ENCODE data around the gene SIN3B.

Gene SIN3B

GRCh38 chr19:16824658-16825311 is 4.4 kb upstream of the SIN3B start:
- DNase-seq, result no peak

- no peak for DNase-seq
These were observed 3.7 kb upstream of the SIN3B start for GRCh38 chr19:16825312-16826052.

GRCh38 chr19:16829822-16830289 is 658 bp downstream of the SIN3B start:
- no peak for DNase-seq

GRCh38 chr19:16830679-16831078 is 1.5 kb downstream of the SIN3B start:
- DNase-seq, result no peak

GRCh38 chr19:16831531-16831930 is 2.3 kb downstream of the SIN3B start:
- DNase-seq, result no peak

GRCh38 chr19:16834747-16835146 is 5.5 kb downstream of the SIN3B start:
- DNase-seq, result no peak

- DNase-seq, result no peak
These were observed 7.2 kb downstream of the SIN3B start for GRCh38 chr19:16836115-16837034.

GRCh38 chr19:16837035-16837362 is 7.8 kb downstream of the SIN3B start:
- DNase-seq, result no peak

GRCh38 chr19:16841391-16841926 is 12.3 kb downstream of the SIN3B start:
- no peak for DNase-seq

- DNase-seq, result no peak
These were observed 17.7 kb downstream of the SIN3B start for GRCh38 chr19:16846901-16847300.

- DNase-seq, result no peak
These were observed 18.2 kb downstream of the SIN3B start for GRCh38 chr19:16847430-16847829.

GRCh38 chr19:16849168-16849567 is 20.0 kb downstream of the SIN3B start:
- DNase-seq, result no peak

- DNase-seq, result no peak
These were observed 20.9 kb downstream of the SIN3B start for GRCh38 chr19:16850133-16850532.

GRCh38 chr19:16851031-16851712 is 22.0 kb downstream of the SIN3B start:
- DNase-seq, result no peak

GRCh38 chr19:16853066-16853465 is 23.9 kb downstream of the SIN3B start:
- DNase-seq, result no peak

GRCh38 chr19:16856091-16856490 is 26.9 kb downstream of the SIN3B start:
- DNase-seq, result no peak

- DNase-seq, result no peak
These were observed 30.4 kb downstream of the SIN3B start for GRCh38 chr19:16859626-16860025.

- no peak for DNase-seq
These were observed 30.9 kb downstream of the SIN3B start for GRCh38 chr19:16860118-16860517.

- DNase-seq, result no peak
These were observed 31.8 kb downstream of the SIN3B start for GRCh38 chr19:16861011-16861410.

GRCh38 chr19:16861834-16862233 is 32.6 kb downstream of the SIN3B start:
- no peak for DNase-seq

GRCh38 chr19:16862826-16863415 is 33.7 kb downstream of the SIN3B start:
- DNase-seq, result no peak

GRCh38 chr19:16867211-16867610 is 38.0 kb downstream of the SIN3B start:
- no peak for DNase-seq

Measured in activated CD4-positive, CD25-positive, alpha-beta regulatory T cell (primary cell).